Measurements from ENCODE around the gene GALNT17.
"Not testable (repeated sequence)": the region's sequence is repeated elsewhere in the genome, so short reads cannot be mapped to it uniquely, and the experiment has no call there.

Gene GALNT17

GRCh38 chr7:71238581-71239295 is 106.8 kb downstream of the GALNT17 start:
- no peak overlapping the region for H3K9ac ChIP-seq (ENCODE audit: low read depth, low read length)

GRCh38 chr7:71239586-71240268 is 107.8 kb downstream of the GALNT17 start:
- no peaks in the 10 kb centered on the region for H3K9me3 ChIP-seq (ENCODE audit: insufficient read depth, low read depth, low read length)
- no peak overlapping the region for H3K9ac ChIP-seq (ENCODE audit: low read depth, low read length)
- H3K36me3 ChIP-seq (ENCODE audit: insufficient read depth, low read depth, low read length): no peaks in the 10 kb centered on the region
- no peaks in the 10 kb centered on the region for H3K27me3 ChIP-seq (ENCODE audit: insufficient read depth, low read length)
- H3K4me3 ChIP-seq (ENCODE audit: low read length): no peak overlapping the region
- H3K27ac ChIP-seq (ENCODE audit: low read length): no peak overlapping the region
- peaks cover 24% of the 10 kb centered on the region; the same call in 1 of the 2 replicates for H3K4me1 ChIP-seq (ENCODE audit: insufficient read depth, low read length)

More at GRCh38 chr7:71238581-71239295, 106.8 kb downstream of the GALNT17 start:
- H3K27me3 ChIP-seq (ENCODE audit: insufficient read depth, low read length): no peaks in the 10 kb centered on the region
- no peak overlapping the region for H3K27ac ChIP-seq (ENCODE audit: low read length)
- H3K4me3 ChIP-seq (ENCODE audit: low read length): no peak overlapping the region
- no peaks in the 10 kb centered on the region for H3K36me3 ChIP-seq (ENCODE audit: insufficient read depth, low read depth, low read length)
- peaks cover 24% of the 10 kb centered on the region; the same call in 1 of the 2 replicates for H3K4me1 ChIP-seq (ENCODE audit: insufficient read depth, low read length)
- H3K9me3 ChIP-seq (ENCODE audit: insufficient read depth, low read depth, low read length): no peaks in the 10 kb centered on the region

GRCh38 chr7:71243736-71244410 is 111.9 kb downstream of the GALNT17 start:
- Histone ChIP-seq H3K9me3 (ENCODE audit: insufficient read depth, low read depth, low read length) (no peaks in the 10 kb centered on the region), H3K4me3 (ENCODE audit: low read length) (no peak overlapping the region), H3K4me1 (ENCODE audit: insufficient read depth, low read length) (peaks cover 4% of the 10 kb centered on the region; the same call in 1 of the 2 replicates), H3K9ac (ENCODE audit: low read depth, low read length) (no peak overlapping the region), H3K27me3 (ENCODE audit: insufficient read depth, low read length) (no peaks in the 10 kb centered on the region), H3K36me3 (ENCODE audit: insufficient read depth, low read depth, low read length) (no peaks in the 10 kb centered on the region), H3K27ac (ENCODE audit: low read length) (no peak overlapping the region)

- Histone ChIP-seq H3K27ac (ENCODE audit: low read length) (no peak overlapping the region), H3K9ac (ENCODE audit: low read depth, low read length) (no peak overlapping the region), H3K4me3 (ENCODE audit: low read length) (no peak overlapping the region), H3K27me3 (ENCODE audit: insufficient read depth, low read length) (no peaks in the 10 kb centered on the region), H3K36me3 (ENCODE audit: insufficient read depth, low read depth, low read length) (no peaks in the 10 kb centered on the region), H3K4me1 (ENCODE audit: insufficient read depth, low read length) (peaks cover 12% of the 10 kb centered on the region; the same call in 1 of the 2 replicates), H3K9me3 (ENCODE audit: insufficient read depth, low read depth, low read length) (no peaks in the 10 kb centered on the region)
Observed at GRCh38 chr7:71245038-71245437, 113.1 kb downstream of the GALNT17 start.

- H3K27ac ChIP-seq (ENCODE audit: low read length): no peak overlapping the region
- H3K27me3 ChIP-seq (ENCODE audit: insufficient read depth, low read length): no peaks in the 10 kb centered on the region
- no peak overlapping the region for H3K4me3 ChIP-seq (ENCODE audit: low read length)
- peaks cover 30% of the 10 kb centered on the region; the same call in 1 of the 2 replicates for H3K4me1 ChIP-seq (ENCODE audit: insufficient read depth, low read length)
- peaks cover 8% of the 10 kb centered on the region; the same call in 1 of the 2 replicates for H3K9me3 ChIP-seq (ENCODE audit: insufficient read depth, low read depth, low read length)
- no peak overlapping the region for H3K9ac ChIP-seq (ENCODE audit: low read depth, low read length)
- peaks cover 15% of the 10 kb centered on the region; the same call in 1 of the 2 replicates for H3K36me3 ChIP-seq (ENCODE audit: insufficient read depth, low read depth, low read length)
Observed at GRCh38 chr7:71251706-71252105, 119.8 kb downstream of the GALNT17 start.

GRCh38 chr7:71254751-71255150 is 122.8 kb downstream of the GALNT17 start:
- Histone ChIP-seq H3K27me3 (ENCODE audit: insufficient read depth, low read length) (no peaks in the 10 kb centered on the region), H3K27ac (ENCODE audit: low read length) (peak overlapping the region; percentile 7), H3K9ac (ENCODE audit: low read depth, low read length) (peak overlapping the region; percentile 52; the same call in 1 of the 2 replicates), H3K4me1 (ENCODE audit: insufficient read depth, low read length) (peaks cover 19% of the 10 kb centered on the region; the same call in 1 of the 2 replicates), H3K9me3 (ENCODE audit: insufficient read depth, low read depth, low read length) (peaks cover 10% of the 10 kb centered on the region; the same call in 1 of the 2 replicates), H3K36me3 (ENCODE audit: insufficient read depth, low read depth, low read length) (peaks cover 19% of the 10 kb centered on the region; the same call in 1 of the 2 replicates), H3K4me3 (ENCODE audit: low read length) (peak overlapping the region; percentile 11; the same call in 1 of the 2 replicates)

GRCh38 chr7:71255537-71256178 is 123.7 kb downstream of the GALNT17 start:
- peaks cover 13% of the 10 kb centered on the region; the same call in 1 of the 2 replicates for H3K4me1 ChIP-seq (ENCODE audit: insufficient read depth, low read length)
- H3K9ac ChIP-seq (ENCODE audit: low read depth, low read length): peak overlapping the region; percentile 52; the same call in 1 of the 2 replicates
- H3K9me3 ChIP-seq (ENCODE audit: insufficient read depth, low read depth, low read length): peaks cover 10% of the 10 kb centered on the region; the same call in 1 of the 2 replicates
- peaks cover 19% of the 10 kb centered on the region; the same call in 1 of the 2 replicates for H3K36me3 ChIP-seq (ENCODE audit: insufficient read depth, low read depth, low read length)
- no peaks in the 10 kb centered on the region for H3K27me3 ChIP-seq (ENCODE audit: insufficient read depth, low read length)
- peak overlapping the region; percentile 11; the same call in 1 of the 2 replicates for H3K4me3 ChIP-seq (ENCODE audit: low read length)
- peak overlapping the region; percentile 7 for H3K27ac ChIP-seq (ENCODE audit: low read length)

GRCh38 chr7:71261066-71261465 is 129.1 kb downstream of the GALNT17 start:
- no peaks in the 10 kb centered on the region for H3K27me3 ChIP-seq (ENCODE audit: insufficient read depth, low read length)
- H3K27ac ChIP-seq (ENCODE audit: low read length): no peak overlapping the region
- H3K9me3 ChIP-seq (ENCODE audit: insufficient read depth, low read depth, low read length): peaks cover 16% of the 10 kb centered on the region
- H3K36me3 ChIP-seq (ENCODE audit: insufficient read depth, low read depth, low read length): 0 out of 2 replicates have a peak, but pooled peaks cover 4% of the 10 kb centered on the region
- H3K4me3 ChIP-seq (ENCODE audit: low read length): no peak overlapping the region
- H3K9ac ChIP-seq (ENCODE audit: low read depth, low read length): no peak overlapping the region
- H3K4me1 ChIP-seq (ENCODE audit: insufficient read depth, low read length): no peaks in the 10 kb centered on the region; the same call in 1 of the 2 replicates

GRCh38 chr7:71262834-71263233 is 130.9 kb downstream of the GALNT17 start:
- not testable (repeated sequence) for H3K27me3 ChIP-seq (ENCODE audit: insufficient read depth, low read length); H3K4me3 ChIP-seq (ENCODE audit: low read length); H3K9ac ChIP-seq (ENCODE audit: low read depth, low read length); H3K9me3 ChIP-seq (ENCODE audit: insufficient read depth, low read depth, low read length); H3K36me3 ChIP-seq (ENCODE audit: insufficient read depth, low read depth, low read length); H3K27ac ChIP-seq (ENCODE audit: low read length)
- peaks cover 14% of the 10 kb centered on the region for H3K4me1 ChIP-seq (ENCODE audit: insufficient read depth, low read length)

GRCh38 chr7:71264005-71264404 is 132.1 kb downstream of the GALNT17 start:
- H3K36me3 ChIP-seq (ENCODE audit: insufficient read depth, low read depth, low read length): no peaks in the 10 kb centered on the region
- no peak overlapping the region for H3K9ac ChIP-seq (ENCODE audit: low read depth, low read length)
- peaks cover 17% of the 10 kb centered on the region for H3K4me1 ChIP-seq (ENCODE audit: insufficient read depth, low read length)
- no peaks in the 10 kb centered on the region for H3K27me3 ChIP-seq (ENCODE audit: insufficient read depth, low read length)
- H3K9me3 ChIP-seq (ENCODE audit: insufficient read depth, low read depth, low read length): peaks cover 9% of the 10 kb centered on the region
- H3K27ac ChIP-seq (ENCODE audit: low read length): no peak overlapping the region
- no peak overlapping the region for H3K4me3 ChIP-seq (ENCODE audit: low read length)

GRCh38 chr7:71266912-71267311 is 135.0 kb downstream of the GALNT17 start:
- Histone ChIP-seq H3K36me3 (ENCODE audit: insufficient read depth, low read depth, low read length) (no peaks in the 10 kb centered on the region; the same call in 1 of the 2 replicates), H3K9ac (ENCODE audit: low read depth, low read length) (no peak overlapping the region), H3K27me3 (ENCODE audit: insufficient read depth, low read length) (no peaks in the 10 kb centered on the region), H3K4me1 (ENCODE audit: insufficient read depth, low read length) (peaks cover 17% of the 10 kb centered on the region), H3K27ac (ENCODE audit: low read length) (no peak overlapping the region), H3K9me3 (ENCODE audit: insufficient read depth, low read depth, low read length) (peaks cover 9% of the 10 kb centered on the region), H3K4me3 (ENCODE audit: low read length) (no peak overlapping the region)
